GM13977 (cell line): ENCODE results near the gene GRPEL2.
"Not testable (repeated sequence)": the region's sequence is repeated elsewhere in the genome, so short reads cannot be mapped to it uniquely, and the experiment has no call there.

ENCODE experiments used
- DNase-seq: peaks from one replicate; pipeline ENCODE4 v3.0.0; 2012; ENCODE audit warnings: low spot score
- CTCF ChIP-seq: IDR thresholded peaks from 2 replicates; pipeline ENCODE4 v1.5.1; 2012; ENCODE audit warnings: mild to moderate bottlenecking, control low read depth; ENCODE audit not compliant: insufficient read depth; ENCODE audit errors: extremely low read depth, missing control alignments
- in situ Hi-C: fragments of 300-500 bp; cut with MboI; formaldehyde crosslinking; loops from one replicate; pipeline ENCODE4 v1.12.0; 2022; ENCODE audit warnings: low sequenced_read_pairs, low pct_unique_long_range_greater_than_20kb, mixed read lengths, inconsistent platforms; ENCODE audit not compliant: unreplicated experiment

Gene GRPEL2

GRCh38 chr5:149387982-149388381 is 42.7 kb downstream of the GRPEL2 start:
- in situ Hi-C loops = no loop called here
- TF ChIP-seq CTCF = no peak
- DNase-seq = no peak

- in situ Hi-C loops = no loop called here
- no peak for DNase-seq
- TF ChIP-seq CTCF = no peak
Observed at GRCh38 chr5:149388498-149389190, 43.3 kb downstream of the GRPEL2 start.

GRCh38 chr5:149389552-149390495 is 44.5 kb downstream of the GRPEL2 start:
- DNase-seq = no peak
- in situ Hi-C loops = no loop called here
- TF ChIP-seq CTCF = no peak

GRCh38 chr5:149391076-149391475 is 45.8 kb downstream of the GRPEL2 start:
- in situ Hi-C loops, DNase-seq: not testable (repeated sequence)

- in situ Hi-C loops = no loop called here
- TF ChIP-seq CTCF = no peak
- no peak for DNase-seq
Observed at GRCh38 chr5:149391524-149391923, 46.2 kb downstream of the GRPEL2 start.

- DNase-seq = no peak
- in situ Hi-C loops = no loop called here
- TF ChIP-seq CTCF = no peak
Observed at GRCh38 chr5:149392718-149393117, 47.4 kb downstream of the GRPEL2 start.

- DNase-seq, in situ Hi-C loops: not testable (repeated sequence)
Observed at GRCh38 chr5:149394996-149395395, 49.7 kb downstream of the GRPEL2 start.
